ENCODE measurements around the gene CDAN1. TPM values are rescaled to one million over a fixed set of nuclear protein-coding genes. Genes with fewer than 3 reads are reported as not detected.
A peak's percentile ranks its signal among the peaks of the same experiment; 100 is the strongest.
"Not testable (repeated sequence)": the region's sequence is repeated elsewhere in the genome, so short reads cannot be mapped to it uniquely, and the experiment has no call there.

The CDAN1 gene
- 24.2 and 26.6 TPM in 2 replicates for total RNA-seq

- Mint-ChIP-seq H3K27me3 (ENCODE audit: low read depth) (no peaks in the 10 kb centered on the region), H3K36me3 (ENCODE audit: low read depth) (peaks cover 31% of the 10 kb centered on the region), H3K9me3 (no peaks in the 10 kb centered on the region), H3K4me1 (ENCODE audit: low read depth) (peaks cover 6% of the 10 kb centered on the region), H3K27ac (peak within 1 kb of the TSS; percentile 69), H3K4me3 (ENCODE audit: low read depth) (peak within 1 kb of the TSS; percentile 77)
- peak; percentile 88 for DNase-seq (ENCODE audit: low spot score)
- intact Hi-C loops (cut with micrococcal nuclease), result loop anchor here (1.0 to 2.0 kb wide), 2 partner anchors 56 to 184 kb away; no protein-coding TSS in a partner anchor
Measured at GRCh38 chr15:42736793-42737528, at the start of gene CDAN1. CDAN1 (minus strand) TSS chr15:42737128; CDS start chr15:42737102, 26 bp downstream.

GRCh38 chr15:42785569-42785968, 48.6 kb upstream of the CDAN1 start:
- intact Hi-C loops (cut with micrococcal nuclease), result no loop called here
- DNase-seq (ENCODE audit: low spot score), result no peak
- no peak overlapping the region for H3K4me3 Mint-ChIP-seq (ENCODE audit: low read depth)
- H3K4me1 Mint-ChIP-seq (ENCODE audit: low read depth), result no peaks in the 10 kb centered on the region
- H3K36me3 Mint-ChIP-seq (ENCODE audit: low read depth), result peaks cover 4% of the 10 kb centered on the region
- H3K27me3 Mint-ChIP-seq (ENCODE audit: low read depth), result no peaks in the 10 kb centered on the region
- no peaks in the 10 kb centered on the region for H3K9me3 Mint-ChIP-seq
- no peak overlapping the region for H3K27ac Mint-ChIP-seq

GRCh38 chr15:42784705-42785104, 47.8 kb upstream of the CDAN1 start:
- no peaks in the 10 kb centered on the region for H3K4me1 Mint-ChIP-seq (ENCODE audit: low read depth)
- H3K27ac Mint-ChIP-seq, result no peak overlapping the region
- H3K4me3 Mint-ChIP-seq (ENCODE audit: low read depth), result no peak overlapping the region
- intact Hi-C loops (cut with micrococcal nuclease), result no loop called here
- H3K36me3 Mint-ChIP-seq (ENCODE audit: low read depth), result peaks cover 4% of the 10 kb centered on the region
- no peaks in the 10 kb centered on the region for H3K27me3 Mint-ChIP-seq (ENCODE audit: low read depth)
- no peak for DNase-seq (ENCODE audit: low spot score)
- H3K9me3 Mint-ChIP-seq, result no peaks in the 10 kb centered on the region

GRCh38 chr15:42782716-42783115, 45.8 kb upstream of the CDAN1 start:
- intact Hi-C loops (cut with micrococcal nuclease), result no loop called here
- H3K9me3 Mint-ChIP-seq, result no peaks in the 10 kb centered on the region
- peaks cover 4% of the 10 kb centered on the region for H3K36me3 Mint-ChIP-seq (ENCODE audit: low read depth)
- no peak overlapping the region for H3K27ac Mint-ChIP-seq
- DNase-seq (ENCODE audit: low spot score), result no peak
- no peak overlapping the region for H3K4me3 Mint-ChIP-seq (ENCODE audit: low read depth)
- H3K4me1 Mint-ChIP-seq (ENCODE audit: low read depth), result no peaks in the 10 kb centered on the region
- H3K27me3 Mint-ChIP-seq (ENCODE audit: low read depth), result no peaks in the 10 kb centered on the region

GRCh38 chr15:42775416-42775815, 38.5 kb upstream of the CDAN1 start:
- peaks cover 7% of the 10 kb centered on the region for H3K36me3 Mint-ChIP-seq (ENCODE audit: low read depth)
- no peak overlapping the region for H3K27ac Mint-ChIP-seq
- H3K4me3 Mint-ChIP-seq (ENCODE audit: low read depth), result no peak overlapping the region
- no peaks in the 10 kb centered on the region for H3K9me3 Mint-ChIP-seq
- intact Hi-C loops (cut with micrococcal nuclease), result no loop called here
- H3K4me1 Mint-ChIP-seq (ENCODE audit: low read depth), result no peaks in the 10 kb centered on the region
- no peak for DNase-seq (ENCODE audit: low spot score)
- no peaks in the 10 kb centered on the region for H3K27me3 Mint-ChIP-seq (ENCODE audit: low read depth)

- intact Hi-C loops (cut with micrococcal nuclease), result no loop called here
- no peaks in the 10 kb centered on the region for H3K4me1 Mint-ChIP-seq (ENCODE audit: low read depth)
- H3K27me3 Mint-ChIP-seq (ENCODE audit: low read depth), result no peaks in the 10 kb centered on the region
- DNase-seq (ENCODE audit: low spot score), result no peak
- H3K9me3 Mint-ChIP-seq, result no peaks in the 10 kb centered on the region
- H3K36me3 Mint-ChIP-seq (ENCODE audit: low read depth), result peaks cover 18% of the 10 kb centered on the region
- H3K27ac Mint-ChIP-seq, result no peak overlapping the region
- no peak overlapping the region for H3K4me3 Mint-ChIP-seq (ENCODE audit: low read depth)
Measured at GRCh38 chr15:42772901-42773300, 36.0 kb upstream of the CDAN1 start.

GRCh38 chr15:42772144-42772543, 35.2 kb upstream of the CDAN1 start:
- intact Hi-C loops (cut with micrococcal nuclease), result no loop called here
- H3K4me1 Mint-ChIP-seq (ENCODE audit: low read depth), result no peaks in the 10 kb centered on the region
- no peaks in the 10 kb centered on the region for H3K27me3 Mint-ChIP-seq (ENCODE audit: low read depth)
- no peak for DNase-seq (ENCODE audit: low spot score)
- no peak overlapping the region for H3K27ac Mint-ChIP-seq
- H3K4me3 Mint-ChIP-seq (ENCODE audit: low read depth), result no peak overlapping the region
- H3K9me3 Mint-ChIP-seq, result peaks cover 4% of the 10 kb centered on the region
- peaks cover 18% of the 10 kb centered on the region for H3K36me3 Mint-ChIP-seq (ENCODE audit: low read depth)

- Mint-ChIP-seq H3K9me3 (peaks cover 42% of the 10 kb centered on the region), H3K36me3 (ENCODE audit: low read depth) (peaks cover 44% of the 10 kb centered on the region)
- H3K4me1 Mint-ChIP-seq (ENCODE audit: low read depth); H3K4me3 Mint-ChIP-seq (ENCODE audit: low read depth); H3K27ac Mint-ChIP-seq; DNase-seq (ENCODE audit: low spot score); intact Hi-C loops (cut with micrococcal nuclease); H3K27me3 Mint-ChIP-seq (ENCODE audit: low read depth): not testable (repeated sequence)
Measured at GRCh38 chr15:42766109-42766508, 29.2 kb upstream of the CDAN1 start.

- peaks cover 56% of the 10 kb centered on the region for H3K9me3 Mint-ChIP-seq
- peaks cover 41% of the 10 kb centered on the region for H3K36me3 Mint-ChIP-seq (ENCODE audit: low read depth)
- H3K4me1 Mint-ChIP-seq (ENCODE audit: low read depth); DNase-seq (ENCODE audit: low spot score); H3K27me3 Mint-ChIP-seq (ENCODE audit: low read depth); H3K27ac Mint-ChIP-seq; intact Hi-C loops (cut with micrococcal nuclease); H3K4me3 Mint-ChIP-seq (ENCODE audit: low read depth): not testable (repeated sequence)
Measured at GRCh38 chr15:42764154-42764731, 27.3 kb upstream of the CDAN1 start.

GRCh38 chr15:42761813-42762212, 24.9 kb upstream of the CDAN1 start:
- DNase-seq (ENCODE audit: low spot score); intact Hi-C loops (cut with micrococcal nuclease); H3K4me1 Mint-ChIP-seq (ENCODE audit: low read depth); H3K27me3 Mint-ChIP-seq (ENCODE audit: low read depth); H3K27ac Mint-ChIP-seq; H3K4me3 Mint-ChIP-seq (ENCODE audit: low read depth): not testable (repeated sequence)
- peaks cover 35% of the 10 kb centered on the region for H3K36me3 Mint-ChIP-seq (ENCODE audit: low read depth)
- H3K9me3 Mint-ChIP-seq, result peaks cover 49% of the 10 kb centered on the region

GRCh38 chr15:42760759-42761158, 23.8 kb upstream of the CDAN1 start:
- intact Hi-C loops (cut with micrococcal nuclease), result no loop called here
- no peaks in the 10 kb centered on the region for H3K4me1 Mint-ChIP-seq (ENCODE audit: low read depth)
- H3K36me3 Mint-ChIP-seq (ENCODE audit: low read depth), result peaks cover 32% of the 10 kb centered on the region
- DNase-seq (ENCODE audit: low spot score), result no peak
- peaks cover 40% of the 10 kb centered on the region for H3K9me3 Mint-ChIP-seq
- no peak overlapping the region for H3K4me3 Mint-ChIP-seq (ENCODE audit: low read depth)
- no peak overlapping the region for H3K27ac Mint-ChIP-seq
- H3K27me3 Mint-ChIP-seq (ENCODE audit: low read depth), result no peaks in the 10 kb centered on the region

GRCh38 chr15:42759093-42759492, 22.2 kb upstream of the CDAN1 start:
- intact Hi-C loops (cut with micrococcal nuclease), result no loop called here
- Mint-ChIP-seq H3K9me3 (peaks cover 31% of the 10 kb centered on the region), H3K27me3 (ENCODE audit: low read depth) (no peaks in the 10 kb centered on the region), H3K27ac (no peak overlapping the region), H3K4me1 (ENCODE audit: low read depth) (no peaks in the 10 kb centered on the region), H3K36me3 (ENCODE audit: low read depth) (peaks cover 23% of the 10 kb centered on the region), H3K4me3 (ENCODE audit: low read depth) (no peak overlapping the region)
- DNase-seq (ENCODE audit: low spot score), result no peak

GRCh38 chr15:42750306-42750705, 13.4 kb upstream of the CDAN1 start:
- Mint-ChIP-seq H3K4me3 (ENCODE audit: low read depth) (no peak overlapping the region), H3K4me1 (ENCODE audit: low read depth) (peaks cover 1% of the 10 kb centered on the region), H3K36me3 (ENCODE audit: low read depth) (peaks cover 40% of the 10 kb centered on the region), H3K9me3 (peaks cover 7% of the 10 kb centered on the region), H3K27me3 (ENCODE audit: low read depth) (no peaks in the 10 kb centered on the region), H3K27ac (no peak overlapping the region)
- no peak for DNase-seq (ENCODE audit: low spot score)
- intact Hi-C loops (cut with micrococcal nuclease), result no loop called here
